ENCODE results near the gene COL20A1. TPM values are rescaled to one million over a fixed set of nuclear protein-coding genes. Genes with fewer than 3 reads are reported as not detected.
"Not testable (repeated sequence)": the region's sequence is repeated elsewhere in the genome, so short reads cannot be mapped to it uniquely, and the experiment has no call there.

Gene COL20A1
- total RNA-seq, 2 donors from 2014 or later = 0.50 to 0.58 TPM

- no peak overlapping the region for H3K27ac Mint-ChIP-seq
- peaks cover 12% of the 10 kb centered on the region for H3K27me3 Mint-ChIP-seq (ENCODE audit: low read depth)
- ATAC-seq (replicated peaks in 1 of 2) (no peak), DNase-seq (no peak)
- no peak overlapping the region for H3K4me3 Mint-ChIP-seq
- no peaks in the 10 kb centered on the region for H3K9me3 Mint-ChIP-seq
- no peaks in the 10 kb centered on the region for H3K36me3 Mint-ChIP-seq (ENCODE audit: insufficient read depth in 2 of 2)
- no peaks in the 10 kb centered on the region for H3K4me1 Mint-ChIP-seq (ENCODE audit: low read depth)
These were observed 82.5 kb downstream of the COL20A1 start for GRCh38 chr20:63375438-63375837.

GRCh38 chr20:63376283-63377250 is 83.6 kb downstream of the COL20A1 start:
- DNase-seq = no peak
- Mint-ChIP-seq H3K4me3 (no peak overlapping the region), H3K27me3 (ENCODE audit: low read depth) (peaks cover 12% of the 10 kb centered on the region), H3K9me3 (no peaks in the 10 kb centered on the region), H3K4me1 (ENCODE audit: low read depth) (no peaks in the 10 kb centered on the region), H3K27ac (no peak overlapping the region), H3K36me3 (ENCODE audit: insufficient read depth in 2 of 2) (no peaks in the 10 kb centered on the region)
- no peak for ATAC-seq (replicated peaks in 1 of 2)

GRCh38 chr20:63377256-63377941 is 84.4 kb downstream of the COL20A1 start:
- Mint-ChIP-seq H3K27ac (no peak overlapping the region), H3K36me3 (ENCODE audit: insufficient read depth in 2 of 2) (no peaks in the 10 kb centered on the region)

GRCh38 chr20:63377951-63378381 is 85.0 kb downstream of the COL20A1 start:
- Mint-ChIP-seq H3K27ac (no peak overlapping the region), H3K27me3 (ENCODE audit: low read depth) (peaks cover 12% of the 10 kb centered on the region), H3K4me3 (no peak overlapping the region), H3K4me1 (ENCODE audit: low read depth) (no peaks in the 10 kb centered on the region), H3K9me3 (no peaks in the 10 kb centered on the region), H3K36me3 (ENCODE audit: insufficient read depth in 2 of 2) (no peaks in the 10 kb centered on the region)
- ATAC-seq (replicated peaks in 1 of 2) (no peak), DNase-seq (no peak)

More at GRCh38 chr20:63377256-63377941, 84.4 kb downstream of the COL20A1 start:
- Mint-ChIP-seq H3K9me3 (no peaks in the 10 kb centered on the region), H3K4me1 (ENCODE audit: low read depth) (no peaks in the 10 kb centered on the region), H3K4me3 (no peak overlapping the region), H3K27me3 (ENCODE audit: low read depth) (peaks cover 12% of the 10 kb centered on the region)
- no peak for ATAC-seq (replicated peaks in 1 of 2)
- no peak for DNase-seq

- H3K36me3 Mint-ChIP-seq (ENCODE audit: insufficient read depth in 2 of 2) = no peaks in the 10 kb centered on the region
- no peak overlapping the region for H3K4me3 Mint-ChIP-seq
- no peaks in the 10 kb centered on the region for H3K4me1 Mint-ChIP-seq (ENCODE audit: low read depth)
- no peak overlapping the region for H3K27ac Mint-ChIP-seq
- H3K9me3 Mint-ChIP-seq = no peaks in the 10 kb centered on the region
- ATAC-seq (replicated peaks in 1 of 2) (no peak), DNase-seq (no peak)
- H3K27me3 Mint-ChIP-seq (ENCODE audit: low read depth) = peaks cover 12% of the 10 kb centered on the region
These were observed 85.6 kb downstream of the COL20A1 start for GRCh38 chr20:63378626-63379025.

- peaks cover 12% of the 10 kb centered on the region for H3K27me3 Mint-ChIP-seq (ENCODE audit: low read depth)
- no peaks in the 10 kb centered on the region for H3K36me3 Mint-ChIP-seq (ENCODE audit: insufficient read depth in 2 of 2)
- no peak overlapping the region for H3K27ac Mint-ChIP-seq
- DNase-seq = no peak
- ATAC-seq (replicated peaks in 1 of 2) = no peak
- H3K9me3 Mint-ChIP-seq = no peaks in the 10 kb centered on the region
- H3K4me3 Mint-ChIP-seq = no peak overlapping the region
- H3K4me1 Mint-ChIP-seq (ENCODE audit: low read depth) = no peaks in the 10 kb centered on the region
These were observed 86.3 kb downstream of the COL20A1 start for GRCh38 chr20:63379296-63379695.

- not testable (repeated sequence) for H3K4me3 Mint-ChIP-seq; DNase-seq; H3K36me3 Mint-ChIP-seq (ENCODE audit: insufficient read depth in 2 of 2); H3K4me1 Mint-ChIP-seq (ENCODE audit: low read depth); ATAC-seq (replicated peaks in 1 of 2); H3K27ac Mint-ChIP-seq; H3K9me3 Mint-ChIP-seq
- peaks cover 12% of the 10 kb centered on the region for H3K27me3 Mint-ChIP-seq (ENCODE audit: low read depth)
These were observed 86.9 kb downstream of the COL20A1 start for GRCh38 chr20:63379872-63380271.

- H3K4me1 Mint-ChIP-seq (ENCODE audit: low read depth) = no peaks in the 10 kb centered on the region
- no peak overlapping the region for H3K4me3 Mint-ChIP-seq
- no peak for DNase-seq
- peaks cover 12% of the 10 kb centered on the region for H3K27me3 Mint-ChIP-seq (ENCODE audit: low read depth)
- peaks cover 1 to 2% of the 10 kb centered on the region in 2 donors for H3K9me3 Mint-ChIP-seq
- peaks cover 0 to 3% of the 10 kb centered on the region in 2 donors for H3K36me3 Mint-ChIP-seq (ENCODE audit: insufficient read depth in 2 of 2)
- H3K27ac Mint-ChIP-seq = no peak overlapping the region
- ATAC-seq (replicated peaks in 1 of 2) = no peak
These were observed 87.4 kb downstream of the COL20A1 start for GRCh38 chr20:63380346-63380870.

- Mint-ChIP-seq H3K9me3 (peaks cover 9 to 10% of the 10 kb centered on the region in 2 donors), H3K36me3 (ENCODE audit: insufficient read depth in 2 of 2) (peaks cover 6 to 10% of the 10 kb centered on the region in 2 donors), H3K4me1 (ENCODE audit: low read depth) (no peaks in the 10 kb centered on the region), H3K27me3 (ENCODE audit: low read depth) (peaks cover 6% of the 10 kb centered on the region), H3K27ac (no peak overlapping the region), H3K4me3 (no peak overlapping the region)
- ATAC-seq (replicated peaks in 1 of 2) = peak; percentile 25 to 41
- peak; percentile 33 to 54 for DNase-seq
These were observed 88.9 kb downstream of the COL20A1 start for GRCh38 chr20:63381781-63382431.

GRCh38 chr20:63382551-63383300 is 89.7 kb downstream of the COL20A1 start:
- DNase-seq (no peak), ATAC-seq (replicated peaks in 1 of 2) (no peak)
- H3K27me3 Mint-ChIP-seq (ENCODE audit: low read depth) = peaks cover 6% of the 10 kb centered on the region
- peaks cover 15 to 17% of the 10 kb centered on the region in 2 donors for H3K9me3 Mint-ChIP-seq
- no peaks in the 10 kb centered on the region for H3K4me1 Mint-ChIP-seq (ENCODE audit: low read depth)
- peaks cover 7 to 10% of the 10 kb centered on the region in 2 donors for H3K36me3 Mint-ChIP-seq (ENCODE audit: insufficient read depth in 2 of 2)
- no peak overlapping the region for H3K4me3 Mint-ChIP-seq
- no peak overlapping the region for H3K27ac Mint-ChIP-seq

GRCh38 chr20:63383556-63383955 is 90.6 kb downstream of the COL20A1 start:
- H3K27me3 Mint-ChIP-seq (ENCODE audit: low read depth) = peaks cover 6% of the 10 kb centered on the region
- H3K4me1 Mint-ChIP-seq (ENCODE audit: low read depth) = no peaks in the 10 kb centered on the region
- no peak overlapping the region for H3K27ac Mint-ChIP-seq
- H3K4me3 Mint-ChIP-seq = no peak overlapping the region
- peaks cover 10% of the 10 kb centered on the region in 2 donors for H3K36me3 Mint-ChIP-seq (ENCODE audit: insufficient read depth in 2 of 2)
- DNase-seq (no peak), ATAC-seq (replicated peaks in 1 of 2) (no peak)
- H3K9me3 Mint-ChIP-seq = peaks cover 18 to 19% of the 10 kb centered on the region in 2 donors

GRCh38 chr20:63384336-63384735 is 91.3 kb downstream of the COL20A1 start:
- Mint-ChIP-seq H3K4me1 (ENCODE audit: low read depth) (no peaks in the 10 kb centered on the region), H3K27ac (no peak overlapping the region), H3K4me3 (no peak overlapping the region), H3K9me3 (peaks cover 18 to 19% of the 10 kb centered on the region in 2 donors), H3K27me3 (ENCODE audit: low read depth) (peaks cover under 1% of the 10 kb centered on the region), H3K36me3 (ENCODE audit: insufficient read depth in 2 of 2) (peaks cover 10% of the 10 kb centered on the region in 2 donors)
- DNase-seq (no peak), ATAC-seq (replicated peaks in 1 of 2) (no peak)
